KMS-11 (cell line): ENCODE measurements around the gene RSRC2.

Experiments
- H2AFZ ChIP-seq: fragments of 200-600 bp; sonication (generic); 2 replicates; pipeline ENCODE4 v1.6.1; 2016; ENCODE audit warnings: antibody characterized with exemption, mixed run types, low read depth
- H3K27ac ChIP-seq: fragments of 200-600 bp; sonication (generic); 2 replicates; pipeline ENCODE4 v1.6.1; 2016; ENCODE audit warnings: mild to moderate bottlenecking, mixed run types
- H3K27me3 ChIP-seq: fragments of 200-600 bp; sonication (generic); 2 replicates; pipeline ENCODE4 v1.6.1; 2017; ENCODE audit warnings: mild to moderate bottlenecking, low read depth, mixed run types, moderate library complexity; ENCODE audit not compliant: insufficient read depth
- H3K36me3 ChIP-seq: fragments of 200-600 bp; sonication (generic); 2 replicates; pipeline ENCODE4 v1.6.1; 2017; ENCODE audit warnings: mild to moderate bottlenecking, mixed run types; ENCODE audit not compliant: insufficient read depth
- H3K4me1 ChIP-seq: fragments of 200-600 bp; sonication (generic); 2 replicates; pipeline ENCODE4 v1.6.1; 2016; ENCODE audit warnings: mild to moderate bottlenecking, low read depth, mixed run types; ENCODE audit not compliant: poor library complexity, severe bottlenecking
- H3K4me2 ChIP-seq: fragments of 200-600 bp; sonication (generic); 2 replicates; pipeline ENCODE4 v1.7.0; 2016; ENCODE audit warnings: mild to moderate bottlenecking, mixed run types
- H3K4me3 ChIP-seq: fragments of 200-600 bp; sonication (generic); IDR thresholded peaks from 2 replicates; pipeline ENCODE4 v1.6.1; 2017; ENCODE audit warnings: low read depth, low read length, mixed read lengths; ENCODE audit not compliant: insufficient read depth
- H3K79me2 ChIP-seq: fragments of 200-600 bp; sonication (generic); 2 replicates; pipeline ENCODE4 v1.6.1; 2016; ENCODE audit warnings: low read depth, mixed run types; ENCODE audit not compliant: insufficient read depth
- H3K9ac ChIP-seq: fragments of 200-600 bp; sonication (generic); 2 replicates; pipeline ENCODE4 v1.6.1; 2016; ENCODE audit warnings: mild to moderate bottlenecking, mixed run types
- H4K20me1 ChIP-seq: fragments of 200-600 bp; sonication (generic); 2 replicates; pipeline ENCODE4 v1.6.1; 2016; ENCODE audit warnings: mild to moderate bottlenecking, mixed run types; ENCODE audit not compliant: insufficient read depth
- TF ChIP-seq, protein P1 (sequence below): fragments of 200-600 bp; sonication (generic); conservative IDR thresholded peaks from 2 replicates; pipeline ENCODE4 v1.6.1; 2017; ENCODE audit warnings: low read depth, mild to moderate bottlenecking, antibody characterized with exemption, low read length, moderate library complexity, mixed read lengths

The RSRC2 gene

DNA sequence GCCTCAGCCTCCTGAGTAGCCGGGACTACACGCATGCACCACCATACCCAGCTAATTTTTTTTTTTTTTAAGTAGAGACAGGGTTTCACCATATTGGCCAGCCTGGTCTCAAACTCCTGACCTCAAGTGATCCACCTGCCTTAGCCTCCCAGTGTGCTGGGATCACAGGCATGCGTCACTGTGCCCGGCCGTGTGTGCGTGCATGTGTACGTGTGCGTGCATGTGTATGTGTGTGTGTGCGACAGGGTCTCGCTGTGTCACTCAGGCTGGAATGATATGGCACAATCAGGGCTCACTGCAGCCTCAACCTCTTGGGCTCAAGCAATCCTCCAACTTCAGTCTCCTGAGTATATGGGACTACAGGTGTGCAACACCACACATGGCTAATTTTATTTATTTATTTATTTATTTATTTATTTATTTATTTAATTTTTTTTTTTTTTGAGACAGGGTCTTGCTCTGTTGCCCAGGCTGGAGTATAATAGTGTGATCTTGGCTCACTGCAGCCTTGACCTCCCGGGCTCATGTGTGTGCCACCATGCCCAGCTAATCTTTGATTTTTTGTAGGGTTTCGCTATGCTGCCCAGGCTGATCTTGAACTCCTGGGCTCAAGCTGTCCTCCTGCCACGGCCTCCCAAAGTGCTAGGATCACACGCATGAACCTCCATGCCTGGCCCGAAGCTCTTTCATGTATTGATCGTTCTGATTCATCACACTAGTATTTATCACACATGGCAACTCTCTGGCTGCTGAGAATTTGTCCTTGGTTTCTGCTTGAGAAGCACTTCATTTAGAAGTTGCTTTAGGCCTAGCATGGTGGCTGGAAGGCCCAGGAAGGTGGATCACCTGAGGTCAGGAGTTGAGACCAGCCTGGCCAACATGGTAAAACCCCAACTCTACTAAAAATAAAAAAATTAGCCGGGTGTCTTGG, 68.4 kb downstream of the RSRC2 start:
- Histone ChIP-seq H3K79me2 (no peaks in the 10 kb centered on the region), H3K27me3 (no peaks in the 10 kb centered on the region), H4K20me1 (no peaks in the 10 kb centered on the region), H2AFZ (no peak overlapping the region), H3K4me1 (peaks cover 20% of the 10 kb centered on the region), H3K4me2 (no peak overlapping the region), H3K4me3 (no peak overlapping the region), H3K9ac (no peak overlapping the region), H3K27ac (no peak overlapping the region), H3K36me3 (no peaks in the 10 kb centered on the region)
- TF ChIP-seq, protein P1, sequence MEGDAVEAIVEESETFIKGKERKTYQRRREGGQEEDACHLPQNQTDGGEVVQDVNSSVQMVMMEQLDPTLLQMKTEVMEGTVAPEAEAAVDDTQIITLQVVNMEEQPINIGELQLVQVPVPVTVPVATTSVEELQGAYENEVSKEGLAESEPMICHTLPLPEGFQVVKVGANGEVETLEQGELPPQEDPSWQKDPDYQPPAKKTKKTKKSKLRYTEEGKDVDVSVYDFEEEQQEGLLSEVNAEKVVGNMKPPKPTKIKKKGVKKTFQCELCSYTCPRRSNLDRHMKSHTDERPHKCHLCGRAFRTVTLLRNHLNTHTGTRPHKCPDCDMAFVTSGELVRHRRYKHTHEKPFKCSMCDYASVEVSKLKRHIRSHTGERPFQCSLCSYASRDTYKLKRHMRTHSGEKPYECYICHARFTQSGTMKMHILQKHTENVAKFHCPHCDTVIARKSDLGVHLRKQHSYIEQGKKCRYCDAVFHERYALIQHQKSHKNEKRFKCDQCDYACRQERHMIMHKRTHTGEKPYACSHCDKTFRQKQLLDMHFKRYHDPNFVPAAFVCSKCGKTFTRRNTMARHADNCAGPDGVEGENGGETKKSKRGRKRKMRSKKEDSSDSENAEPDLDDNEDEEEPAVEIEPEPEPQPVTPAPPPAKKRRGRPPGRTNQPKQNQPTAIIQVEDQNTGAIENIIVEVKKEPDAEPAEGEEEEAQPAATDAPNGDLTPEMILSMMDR = no peak

DNA sequence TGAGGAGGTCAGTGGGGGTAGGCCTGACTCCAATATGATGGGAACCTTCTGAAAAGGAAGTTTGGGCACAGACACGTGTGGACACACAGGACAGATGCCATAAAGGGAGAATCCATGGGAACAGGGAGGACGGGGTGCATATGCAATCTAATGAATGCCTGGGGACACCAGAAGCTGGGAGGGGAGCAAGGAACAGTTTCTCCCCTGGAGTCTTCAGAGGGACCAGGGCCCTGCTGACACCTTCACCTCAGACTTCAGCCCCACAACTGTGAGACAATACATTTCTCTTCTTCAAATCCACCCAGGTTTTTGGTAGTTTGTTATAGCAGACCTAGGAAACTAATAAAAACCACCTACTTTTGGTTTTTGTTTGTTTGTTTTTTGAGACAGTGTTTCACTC, 69.1 kb downstream of the RSRC2 start:
- no peaks in the 10 kb centered on the region for H3K79me2 ChIP-seq
- H3K9ac ChIP-seq = no peak overlapping the region
- no peak overlapping the region for H2AFZ ChIP-seq
- no peak overlapping the region for H3K4me3 ChIP-seq
- no peaks in the 10 kb centered on the region for H3K36me3 ChIP-seq
- no peaks in the 10 kb centered on the region for H4K20me1 ChIP-seq
- TF ChIP-seq, protein P1 = no peak
- no peaks in the 10 kb centered on the region for H3K27me3 ChIP-seq
- H3K4me1 ChIP-seq = peaks cover 24% of the 10 kb centered on the region
- H3K27ac ChIP-seq = no peak overlapping the region
- no peak overlapping the region for H3K4me2 ChIP-seq

DNA sequence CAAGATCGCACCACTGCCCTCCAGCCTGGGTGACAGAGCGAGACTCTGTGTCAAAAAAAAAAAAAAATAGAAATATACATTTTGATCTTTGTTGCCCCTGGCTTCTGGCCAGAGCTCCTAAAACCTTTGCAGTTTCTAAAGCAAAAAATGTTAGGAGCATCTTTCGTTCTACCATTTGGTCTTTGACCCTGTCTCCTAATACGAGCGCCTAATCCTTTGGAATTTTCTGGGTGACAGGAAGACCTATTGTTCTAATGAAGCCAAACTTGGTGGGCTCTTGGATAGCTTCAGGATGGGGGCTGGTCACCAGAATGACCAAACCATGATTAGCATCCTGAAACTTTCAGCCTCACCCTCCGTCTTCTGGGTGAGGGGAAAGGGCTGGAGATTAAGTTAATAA, 72.0 kb downstream of the RSRC2 start:
- no peak overlapping the region for H3K4me3 ChIP-seq
- H3K4me1 ChIP-seq = peaks cover 15% of the 10 kb centered on the region
- TF ChIP-seq, protein P1 = no peak
- H3K79me2 ChIP-seq = no peaks in the 10 kb centered on the region
- no peaks in the 10 kb centered on the region for H4K20me1 ChIP-seq
- H3K36me3 ChIP-seq = no peaks in the 10 kb centered on the region
- no peak overlapping the region for H3K4me2 ChIP-seq
- H3K27ac ChIP-seq = no peak overlapping the region
- H3K9ac ChIP-seq = no peak overlapping the region
- no peak overlapping the region for H2AFZ ChIP-seq
- H3K27me3 ChIP-seq = no peaks in the 10 kb centered on the region

DNA sequence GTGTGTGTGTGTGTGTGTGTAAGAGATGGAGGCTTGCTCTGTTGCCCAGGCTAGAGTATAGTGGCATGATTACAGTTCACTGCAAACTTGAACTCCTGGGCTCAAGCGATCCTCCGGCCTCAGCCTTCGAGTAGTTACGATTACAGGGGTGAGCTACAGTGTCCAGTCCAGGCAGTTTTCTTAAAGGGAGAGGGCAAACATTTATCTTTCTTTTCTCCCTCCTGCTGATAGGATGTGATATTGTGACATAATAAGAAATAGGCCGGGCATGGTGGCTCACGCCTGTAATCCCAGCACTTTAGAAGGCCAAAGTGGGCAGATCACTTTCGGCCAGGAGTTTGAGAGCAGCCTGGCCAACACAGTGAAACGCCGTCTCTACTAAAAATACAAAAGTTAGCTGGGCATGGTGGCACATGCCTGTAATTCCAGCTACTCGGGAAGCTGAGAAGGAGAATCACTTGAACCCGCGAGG, 72.5 kb downstream of the RSRC2 start:
- Histone ChIP-seq H3K9ac (no peak overlapping the region), H3K4me2 (no peak overlapping the region), H4K20me1 (no peaks in the 10 kb centered on the region), H3K27me3 (no peaks in the 10 kb centered on the region), H2AFZ (peak overlapping the region; percentile 0; the same call in 1 of the 2 replicates), H3K36me3 (no peaks in the 10 kb centered on the region), H3K4me3 (no peak overlapping the region), H3K79me2 (no peaks in the 10 kb centered on the region), H3K4me1 (peaks cover 15% of the 10 kb centered on the region), H3K27ac (no peak overlapping the region)
- TF ChIP-seq, protein P1 = no peak
